ENCODE measurements around the gene CCM2.

The CCM2 gene

GRCh38 chr7:45026984-45027773 lies 27.2 kb downstream of the CCM2 start:
- peak overlapping the region; percentile 68 to 99 (median 93) for H3K4me3 ChIP-seq (ENCODE audit: control insufficient read depth in 1 of 7, extremely low read depth in 1 of 7, insufficient read depth in 4 of 7, low read depth in 2 of 7, low read length in 6 of 7)
- H3K36me3 ChIP-seq (ENCODE audit: control insufficient read depth in 4 of 4, insufficient read depth in 4 of 4, low read length in 3 of 4) = peaks cover 0 to 30% (median 2%) of the 10 kb centered on the region in 4 experiments
- H3K4me1 ChIP-seq (ENCODE audit: control extremely low read depth in 1 of 4, control insufficient read depth in 4 of 4, insufficient read depth in 4 of 4, low read length in 3 of 4) = peaks cover 12 to 68% (median 58%) of the 10 kb centered on the region in 4 experiments
- ChIA-PET POLR2A (interaction anchor here (0.9 to 4.0 kb wide), 12 partner anchors 9 to 179 kb away, joined by 3 to 49 read pairs (median 6); partner anchors contain the start of genes CCM2, H2AZ2, MYO1G and TBRG4), CTCF (interaction anchor here (0.8 to 12.4 kb wide), 13 partner anchors 9 to 85 kb away, joined by 3 to 138 read pairs (median 5); partner anchors contain the start of genes CCM2, MYO1G and TBRG4)
- no peaks in the 10 kb centered on the region for H3K9me3 ChIP-seq (ENCODE audit: control extremely low read depth in 1 of 5, control insufficient read depth in 4 of 5, insufficient read depth in 2 of 5, low read depth in 1 of 5, low read length in 4 of 5)
- 0% methylated on average over 9 of the region's 10 CpGs for WGBS (ENCODE audit: insufficient coverage)
- peak; percentile 84 to 95 (median 92) for DNase-seq
- no peaks in the 10 kb centered on the region for H3K27me3 ChIP-seq (replicated peaks in 2 of 5; ENCODE audit: control insufficient read depth in 4 of 5, insufficient read depth in 5 of 5, low read length in 4 of 5)
- H3K27ac ChIP-seq (ENCODE audit: insufficient read depth in 1 of 2, low read depth in 1 of 2, low read length in 2 of 2, poor library complexity in 1 of 2, severe bottlenecking in 2 of 2) = peak overlapping the region; percentile 89 to 90

- H3K9me3 ChIP-seq (ENCODE audit: control extremely low read depth in 1 of 5, control insufficient read depth in 4 of 5, insufficient read depth in 2 of 5, low read depth in 1 of 5, low read length in 4 of 5) = no peaks in the 10 kb centered on the region
- peaks cover 12 to 73% (median 63%) of the 10 kb centered on the region in 4 experiments for H3K4me1 ChIP-seq (ENCODE audit: control extremely low read depth in 1 of 4, control insufficient read depth in 4 of 4, insufficient read depth in 4 of 4, low read length in 3 of 4)
- H3K27me3 ChIP-seq (replicated peaks in 2 of 5; ENCODE audit: control insufficient read depth in 4 of 5, insufficient read depth in 5 of 5, low read length in 4 of 5) = no peaks in the 10 kb centered on the region
- H3K4me3 ChIP-seq (ENCODE audit: control insufficient read depth in 1 of 7, extremely low read depth in 1 of 7, insufficient read depth in 4 of 7, low read depth in 2 of 7, low read length in 6 of 7) = peak overlapping the region; percentile 68 to 99 (median 93)
- no peak for DNase-seq
- ChIA-PET CTCF (interaction anchor here (0.8 to 12.4 kb wide), 12 partner anchors 9 to 84 kb away, joined by 3 to 138 read pairs (median 5); partner anchors contain the start of genes CCM2, MYO1G and TBRG4), POLR2A (interaction anchor here (0.9 to 4.0 kb wide), 13 partner anchors 9 to 179 kb away, joined by 3 to 49 read pairs (median 4); partner anchors contain the start of genes CCM2, H2AZ2, MYO1G and TBRG4)
- WGBS (ENCODE audit: insufficient coverage) = 0% methylated on average over 2 of the region's 4 CpGs
- peak overlapping the region; percentile 89 to 90 for H3K27ac ChIP-seq (ENCODE audit: insufficient read depth in 1 of 2, low read depth in 1 of 2, low read length in 2 of 2, poor library complexity in 1 of 2, severe bottlenecking in 2 of 2)
- peaks cover 0 to 33% (median 3%) of the 10 kb centered on the region in 4 experiments for H3K36me3 ChIP-seq (ENCODE audit: control insufficient read depth in 4 of 4, insufficient read depth in 4 of 4, low read length in 3 of 4)
Observed at GRCh38 chr7:45027774-45028114, 27.7 kb downstream of the CCM2 start.

DNA sequence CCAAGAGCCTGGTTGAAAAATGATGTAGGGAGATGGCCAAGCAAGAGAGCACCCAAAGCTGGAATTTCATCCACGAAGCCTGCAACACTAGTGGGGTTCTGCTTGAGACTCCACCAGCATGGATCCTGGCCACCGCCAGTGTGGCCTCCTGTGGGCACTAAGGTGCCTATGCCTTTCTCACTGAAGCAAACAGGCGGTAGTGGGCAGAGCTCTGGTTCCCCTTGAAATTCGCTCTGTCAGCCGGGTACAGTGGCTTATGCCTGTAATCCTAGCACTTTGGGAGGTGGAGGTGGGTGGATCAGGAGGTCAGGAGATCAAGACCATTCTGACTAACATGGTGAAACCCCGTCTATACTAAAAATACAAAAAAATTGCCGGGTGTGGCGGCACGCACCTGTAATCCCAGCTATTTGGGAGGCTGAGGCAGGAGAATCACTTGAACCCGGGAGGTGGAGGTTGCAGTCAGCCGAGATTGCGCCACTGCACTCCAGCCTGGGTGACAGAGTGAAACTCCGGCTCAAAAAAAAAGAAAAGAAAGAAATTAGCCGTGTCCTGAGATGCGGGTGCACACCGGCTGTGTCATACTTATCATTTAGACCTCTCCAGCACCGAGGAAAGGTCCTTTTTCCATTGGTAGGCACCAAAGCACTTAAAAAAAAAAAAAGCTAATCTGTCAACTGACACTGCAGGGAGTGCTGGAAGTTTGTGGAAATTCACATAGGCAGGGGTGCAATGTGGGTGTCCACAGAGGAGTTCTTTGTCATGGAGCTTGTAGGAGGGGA lies 28.3 kb downstream of the CCM2 start:
- DNase-seq = peak in 2 of 3 donors; percentile 29 to 46
- Histone ChIP-seq H3K27ac (ENCODE audit: insufficient read depth in 1 of 2, low read depth in 1 of 2, low read length in 2 of 2, poor library complexity in 1 of 2, severe bottlenecking in 2 of 2) (peak overlapping the region; percentile 89 to 90), H3K27me3 (replicated peaks in 2 of 5; ENCODE audit: control insufficient read depth in 4 of 5, insufficient read depth in 5 of 5, low read length in 4 of 5) (no peaks in the 10 kb centered on the region), H3K4me1 (ENCODE audit: control extremely low read depth in 1 of 4, control insufficient read depth in 4 of 4, insufficient read depth in 4 of 4, low read length in 3 of 4) (peaks cover 12 to 79% (median 69%) of the 10 kb centered on the region in 4 experiments), H3K36me3 (ENCODE audit: control insufficient read depth in 4 of 4, insufficient read depth in 4 of 4, low read length in 3 of 4) (peaks cover 0 to 38% (median 5%) of the 10 kb centered on the region in 4 experiments), H3K9me3 (ENCODE audit: control extremely low read depth in 1 of 5, control insufficient read depth in 4 of 5, insufficient read depth in 2 of 5, low read depth in 1 of 5, low read length in 4 of 5) (no peaks in the 10 kb centered on the region), H3K4me3 (ENCODE audit: control insufficient read depth in 1 of 7, extremely low read depth in 1 of 7, insufficient read depth in 4 of 7, low read depth in 2 of 7, low read length in 6 of 7) (peak overlapping the region; percentile 68 to 99 (median 93))
- 0% methylated on average over 7 of the region's 17 CpGs for whole genome bisulfite sequencing (ENCODE audit: insufficient coverage)
- POLR2A ChIA-PET = interaction anchor here (0.6 to 4.0 kb wide), 9 partner anchors 8 to 83 kb away, joined by 3 to 49 read pairs (median 5); partner anchors contain the start of genes CCM2, MYO1G and TBRG4
- CTCF ChIA-PET = interaction anchor here (0.6 to 12.4 kb wide), 11 partner anchors 8 to 318 kb away, joined by 3 to 138 read pairs (median 5); partner anchors contain the start of genes CCM2, MYO1G and TBRG4

DNA sequence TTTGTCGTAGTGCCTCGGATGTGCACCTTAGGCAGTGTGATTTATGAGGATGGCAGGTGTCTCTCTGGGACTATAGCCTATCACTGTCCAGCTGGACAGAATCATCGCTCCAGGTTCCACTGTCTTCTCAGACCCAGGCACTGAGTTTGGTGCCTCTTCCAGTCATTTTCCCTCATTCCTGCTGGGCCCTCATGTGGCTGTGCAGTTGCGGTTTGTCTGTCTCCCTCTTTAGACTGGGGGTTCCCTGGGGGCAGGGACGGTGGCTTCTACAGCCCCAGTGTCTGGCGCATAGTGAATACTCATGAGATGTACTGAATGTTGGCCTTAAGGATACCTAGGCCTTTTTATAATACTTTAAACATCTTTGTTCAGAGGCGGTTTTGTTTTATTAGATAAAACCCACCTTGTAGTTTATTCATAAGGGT lies 28.9 kb downstream of the CCM2 start:
- no peak for DNase-seq
- Histone ChIP-seq H3K9me3 (ENCODE audit: control extremely low read depth in 1 of 5, control insufficient read depth in 4 of 5, insufficient read depth in 2 of 5, low read depth in 1 of 5, low read length in 4 of 5) (no peaks in the 10 kb centered on the region), H3K4me1 (ENCODE audit: control extremely low read depth in 1 of 4, control insufficient read depth in 4 of 4, insufficient read depth in 4 of 4, low read length in 3 of 4) (peaks cover 12 to 83% (median 74%) of the 10 kb centered on the region in 4 experiments), H3K27ac (ENCODE audit: insufficient read depth in 1 of 2, low read depth in 1 of 2, low read length in 2 of 2, poor library complexity in 1 of 2, severe bottlenecking in 2 of 2) (peak overlapping the region; percentile 89 to 90), H3K36me3 (ENCODE audit: control insufficient read depth in 4 of 4, insufficient read depth in 4 of 4, low read length in 3 of 4) (peaks cover 0 to 44% (median 7%) of the 10 kb centered on the region in 4 experiments), H3K4me3 (ENCODE audit: control insufficient read depth in 1 of 7, extremely low read depth in 1 of 7, insufficient read depth in 4 of 7, low read depth in 2 of 7, low read length in 6 of 7) (peak overlapping the region; percentile 68 to 99 (median 93)), H3K27me3 (replicated peaks in 2 of 5; ENCODE audit: control insufficient read depth in 4 of 5, insufficient read depth in 5 of 5, low read length in 4 of 5) (no peaks in the 10 kb centered on the region)
- 3% methylated on average over 4 of the region's 7 CpGs for WGBS (ENCODE audit: insufficient coverage)
- ChIA-PET POLR2A (interaction anchor here (0.6 to 4.0 kb wide), 6 partner anchors 7 to 55 kb away, joined by 5 to 49 read pairs (median 12); partner anchors contain the start of gene CCM2), CTCF (interaction anchor here (0.6 to 12.4 kb wide), 7 partner anchors 8 to 319 kb away, joined by 3 to 138 read pairs (median 4); partner anchors contain the start of genes CCM2 and MYO1G)

- ChIA-PET POLR2A (interaction anchor here (0.6 to 1.4 kb wide), 2 partner anchors 8 to 31 kb away, joined by 3 to 4 read pairs; partner anchors contain the start of gene CCM2), CTCF (interaction anchor here (0.7 to 12.4 kb wide), 5 partner anchors 14 to 67 kb away, joined by 3 to 138 read pairs (median 3); partner anchors contain the start of gene MYO1G)
- peak overlapping the region in 2 of 7 experiments; percentile 5 to 23 for H3K4me3 ChIP-seq (ENCODE audit: control insufficient read depth in 1 of 7, extremely low read depth in 1 of 7, insufficient read depth in 4 of 7, low read depth in 2 of 7, low read length in 6 of 7)
- peaks cover 9 to 78% (median 72%) of the 10 kb centered on the region in 4 experiments for H3K4me1 ChIP-seq (ENCODE audit: control extremely low read depth in 1 of 4, control insufficient read depth in 4 of 4, insufficient read depth in 4 of 4, low read length in 3 of 4)
- H3K27me3 ChIP-seq (replicated peaks in 2 of 5; ENCODE audit: control insufficient read depth in 4 of 5, insufficient read depth in 5 of 5, low read length in 4 of 5) = no peaks in the 10 kb centered on the region
- 83% methylated on average over 2 of the region's 4 CpGs for WGBS (ENCODE audit: insufficient coverage)
- DNase-seq = no peak
- H3K27ac ChIP-seq (ENCODE audit: insufficient read depth in 1 of 2, low read depth in 1 of 2, low read length in 2 of 2, poor library complexity in 1 of 2, severe bottlenecking in 2 of 2) = peak overlapping the region in 1 of 2 experiments; percentile 64
- H3K36me3 ChIP-seq (ENCODE audit: control insufficient read depth in 4 of 4, insufficient read depth in 4 of 4, low read length in 3 of 4) = peaks cover 0 to 55% (median 11%) of the 10 kb centered on the region in 4 experiments
- H3K9me3 ChIP-seq (ENCODE audit: control extremely low read depth in 1 of 5, control insufficient read depth in 4 of 5, insufficient read depth in 2 of 5, low read depth in 1 of 5, low read length in 4 of 5) = no peaks in the 10 kb centered on the region
Observed at GRCh38 chr7:45031829-45032228, 31.8 kb downstream of the CCM2 start.

DNA sequence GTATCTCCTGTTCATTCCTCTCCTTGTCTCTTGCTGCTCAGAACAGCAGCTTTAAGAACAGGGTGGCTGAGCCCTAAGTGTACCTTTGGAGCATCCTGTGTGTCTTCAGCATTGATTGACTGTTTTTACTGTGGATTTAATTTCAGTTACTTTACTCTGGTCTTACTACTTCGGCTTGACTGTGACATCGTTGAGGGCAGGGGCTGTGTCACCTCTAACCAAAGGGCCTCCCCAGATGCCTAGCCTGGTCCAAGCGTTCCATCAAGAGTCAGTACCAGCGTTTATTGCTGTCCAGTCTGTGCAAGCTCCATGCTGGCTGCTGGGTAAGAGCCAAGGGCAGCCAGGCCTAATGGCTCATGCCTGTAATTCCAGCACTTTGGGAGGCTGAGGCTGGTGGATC lies 32.4 kb downstream of the CCM2 start:
- DNase-seq = no peak
- Histone ChIP-seq H3K4me3 (ENCODE audit: control insufficient read depth in 1 of 7, extremely low read depth in 1 of 7, insufficient read depth in 4 of 7, low read depth in 2 of 7, low read length in 6 of 7) (peak overlapping the region in 3 of 7 experiments; percentile 1 to 45 (median 16)), H3K36me3 (ENCODE audit: control insufficient read depth in 4 of 4, insufficient read depth in 4 of 4, low read length in 3 of 4) (peaks cover 0 to 58% (median 11%) of the 10 kb centered on the region in 4 experiments), H3K27me3 (replicated peaks in 2 of 5; ENCODE audit: control insufficient read depth in 4 of 5, insufficient read depth in 5 of 5, low read length in 4 of 5) (no peaks in the 10 kb centered on the region), H3K4me1 (ENCODE audit: control extremely low read depth in 1 of 4, control insufficient read depth in 4 of 4, insufficient read depth in 4 of 4, low read length in 3 of 4) (peaks cover 9 to 78% (median 70%) of the 10 kb centered on the region in 4 experiments), H3K9me3 (ENCODE audit: control extremely low read depth in 1 of 5, control insufficient read depth in 4 of 5, insufficient read depth in 2 of 5, low read depth in 1 of 5, low read length in 4 of 5) (no peaks in the 10 kb centered on the region), H3K27ac (ENCODE audit: insufficient read depth in 1 of 2, low read depth in 1 of 2, low read length in 2 of 2, poor library complexity in 1 of 2, severe bottlenecking in 2 of 2) (peak overlapping the region in 1 of 2 experiments; percentile 64)
- POLR2A ChIA-PET = interaction anchor here (0.6 to 1.4 kb wide), 2 partner anchors 9 to 32 kb away, joined by 3 to 4 read pairs; partner anchors contain the start of gene CCM2
- WGBS (ENCODE audit: insufficient coverage) = 97% methylated on average over 3 of the region's 4 CpGs
- CTCF ChIA-PET = interaction anchor here (0.6 to 12.4 kb wide), 6 partner anchors 14 to 68 kb away, joined by 3 to 138 read pairs (median 3); partner anchors contain the start of gene MYO1G

Measured in common myeloid progenitor, CD34-positive (primary cell).